ENCODE results near the gene TOMM6.

TOMM6 gene

GRCh38 chr6:41787219-41787917 lies at the start of gene TOMM6:
Gene TOMM6 (plus strand): TSS chr6:41787694. CDS start chr6:41787698, 4 bp downstream.
- peak; percentile 84 for DNase-seq

- DNase-seq: no peak
Measured at GRCh38 chr6:41739041-41739440, 48.5 kb upstream of the TOMM6 start.

DNA sequence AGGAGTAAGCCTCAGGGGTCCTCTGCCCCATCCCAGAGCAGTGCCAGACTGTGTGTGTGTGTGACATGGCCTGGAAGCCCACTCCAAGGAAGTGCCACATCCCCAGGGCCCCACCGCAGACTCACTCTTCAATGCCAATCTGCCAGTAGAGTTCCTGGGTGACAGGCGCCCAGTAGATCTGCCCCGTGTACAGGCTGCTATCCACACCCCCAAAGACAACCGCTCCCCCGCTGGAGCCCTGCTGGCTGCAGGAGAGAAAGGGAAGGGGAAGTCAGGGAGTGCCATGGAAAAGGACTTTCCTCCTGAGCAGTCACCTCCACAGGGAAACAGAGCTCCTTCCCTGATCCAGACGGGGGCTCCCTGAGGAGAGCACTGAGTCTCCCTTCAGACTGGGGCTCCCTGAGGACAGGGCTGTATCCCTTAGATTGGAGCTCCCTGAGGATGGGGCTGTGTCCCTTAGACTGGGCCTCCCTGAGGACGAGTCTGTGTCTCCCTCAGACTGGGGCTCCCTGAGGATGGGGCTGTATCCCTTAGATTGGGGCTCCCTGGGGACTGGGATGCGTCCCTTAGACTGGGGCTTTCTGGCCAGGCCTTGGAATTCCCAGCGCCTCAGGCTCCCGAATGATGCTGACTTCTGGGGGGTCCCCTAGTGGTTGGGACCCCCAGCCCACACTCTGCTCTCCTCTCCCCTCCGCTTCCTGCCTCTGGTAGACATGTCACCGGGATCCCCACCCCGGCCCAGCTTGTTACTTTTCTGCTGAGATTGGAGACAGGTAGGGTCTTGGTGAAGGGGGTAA lies 46.9 kb upstream of the TOMM6 start:
- DNase-seq: no peak

DNA sequence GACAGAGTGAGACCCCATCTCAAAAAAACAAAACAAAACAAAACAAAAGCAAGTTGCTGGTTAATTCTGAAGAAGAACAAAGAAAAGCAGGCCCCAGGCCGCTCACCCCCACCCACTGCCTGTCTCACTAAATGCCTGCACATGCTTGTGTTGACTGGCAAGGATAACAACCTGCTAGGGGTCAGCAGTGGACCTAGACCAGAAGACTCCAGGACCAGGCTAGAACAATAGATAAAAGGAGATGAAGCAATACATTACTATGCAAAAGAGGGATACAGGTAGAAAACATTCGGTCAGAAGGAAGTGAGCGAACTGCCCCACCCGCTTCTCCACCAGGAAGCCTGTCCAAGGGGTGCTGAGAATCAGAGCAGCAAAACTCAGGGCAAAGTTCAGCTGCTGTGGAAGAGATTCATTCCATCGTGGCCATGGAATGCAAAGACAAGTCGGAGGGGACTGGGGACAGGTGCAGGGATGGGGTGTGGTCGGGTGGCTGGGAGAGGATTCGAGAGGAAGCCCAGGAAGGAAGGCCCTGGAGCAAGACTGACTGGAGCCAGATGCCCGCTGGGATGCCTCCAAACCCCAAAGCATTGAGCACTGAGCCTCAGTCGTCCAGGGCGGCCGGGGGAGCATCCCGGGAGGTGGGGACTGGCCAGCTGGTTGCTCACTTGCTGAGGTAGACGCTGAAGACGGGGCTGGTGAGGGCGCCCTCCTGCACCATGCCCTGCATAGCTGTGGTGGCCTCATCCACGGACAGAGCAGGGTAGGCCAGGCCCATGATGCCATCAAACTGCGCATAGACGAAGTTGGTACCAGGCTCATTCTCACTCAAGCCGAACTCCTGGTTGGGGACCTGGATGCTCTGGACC lies 45.6 kb upstream of the TOMM6 start:
- no peak for DNase-seq

DNA sequence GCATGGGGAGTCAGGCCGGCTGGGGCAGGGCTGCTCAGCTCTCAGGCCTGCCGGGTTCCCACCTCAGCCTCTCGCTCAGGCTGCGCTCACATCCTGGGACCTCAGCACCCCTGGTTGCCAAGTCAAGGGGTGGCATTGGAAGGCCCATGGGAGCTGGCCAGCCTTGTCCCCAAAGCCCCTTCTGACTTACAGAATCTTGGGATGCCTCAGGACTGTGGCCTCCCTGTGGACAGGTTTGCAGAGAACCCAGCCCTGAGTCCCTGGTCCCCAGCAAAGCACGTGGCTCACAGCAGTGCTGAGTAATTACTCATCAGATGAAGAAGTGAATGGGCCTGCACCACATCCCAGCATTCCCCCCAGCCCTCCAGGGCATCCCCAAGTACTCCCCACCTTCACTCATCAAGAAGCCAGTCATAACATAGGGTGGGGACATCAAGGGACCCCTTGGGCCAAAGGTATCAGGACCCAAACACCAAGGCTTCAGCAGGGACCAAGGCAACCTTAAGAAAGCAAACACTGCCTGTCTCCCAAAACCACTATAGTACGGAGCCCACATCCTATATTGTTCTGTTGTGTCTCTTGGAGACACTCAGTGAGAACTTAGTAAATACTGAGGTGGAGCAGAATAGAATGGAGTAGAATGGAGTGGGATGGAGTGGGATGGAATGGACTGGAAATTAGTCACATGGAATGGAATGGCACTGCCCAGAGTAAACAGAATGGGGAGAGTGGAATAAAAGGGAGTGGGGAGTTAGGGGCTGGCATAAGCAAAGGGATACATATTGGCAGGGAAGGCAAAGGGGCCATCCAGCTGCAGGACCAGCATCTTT lies 43.9 kb upstream of the TOMM6 start:
- no peak for DNase-seq

GRCh38 chr6:41744236-41744787 lies 43.2 kb upstream of the TOMM6 start:
- DNase-seq: no peak

- no peak for DNase-seq
Measured at GRCh38 chr6:41746107-41746506, 41.4 kb upstream of the TOMM6 start.

GRCh38 chr6:41747256-41748101 lies 40.0 kb upstream of the TOMM6 start, which contains the start of gene PGC:
Gene PGC (minus strand): TSS chr6:41747397. CDS start chr6:41747334, 63 bp downstream.
- DNase-seq: no peak

DNA sequence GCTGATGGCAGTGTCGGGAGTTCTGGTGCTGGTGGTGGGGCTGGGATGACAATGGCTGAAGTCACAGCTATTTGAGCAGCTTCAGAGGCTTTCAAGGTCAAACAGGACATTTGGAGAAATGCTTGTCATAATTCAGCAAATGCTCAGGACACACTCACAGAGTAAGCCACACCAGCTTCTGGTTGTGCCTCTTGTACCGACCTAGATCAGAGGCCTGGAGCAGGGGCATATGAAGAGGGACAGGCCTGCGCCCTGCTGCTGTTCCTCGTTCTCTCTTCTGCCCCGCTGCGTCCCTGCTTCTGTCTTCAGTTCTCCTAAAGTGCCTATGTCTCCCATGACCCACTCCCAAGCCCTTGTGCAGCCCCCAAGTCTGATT lies 39.4 kb upstream of the TOMM6 start:
- DNase-seq: no peak

- no peak for DNase-seq
Measured at GRCh38 chr6:41748542-41748941, 39.0 kb upstream of the TOMM6 start.

- no peak for DNase-seq
Measured at GRCh38 chr6:41750374-41750773, 37.1 kb upstream of the TOMM6 start.

DNA sequence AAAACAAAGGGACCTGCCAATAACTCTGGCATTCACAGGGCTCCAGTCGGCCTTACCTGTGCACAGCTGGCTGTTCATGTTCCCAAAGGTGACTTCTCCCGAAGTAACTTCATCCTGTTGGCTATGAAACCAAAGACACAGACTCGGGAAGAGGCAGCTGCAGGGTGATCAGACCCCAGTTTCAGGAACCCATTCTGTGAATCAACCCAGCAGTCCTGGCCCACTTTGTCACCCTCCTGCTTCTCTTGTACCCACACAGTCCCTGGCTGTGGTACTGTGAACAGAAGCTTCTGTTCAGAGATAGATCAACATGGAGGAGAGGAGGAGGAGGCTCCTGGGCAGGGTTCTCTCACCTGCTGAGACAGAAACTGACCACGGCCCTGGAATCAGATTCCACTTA lies 31.6 kb upstream of the TOMM6 start:
- no peak for DNase-seq

- DNase-seq: no peak
Measured at GRCh38 chr6:41756354-41756753, 31.1 kb upstream of the TOMM6 start.

- DNase-seq: peak; percentile 4
Measured at GRCh38 chr6:41757271-41757670, 30.2 kb upstream of the TOMM6 start.

GRCh38 chr6:41757931-41758640 lies 29.4 kb upstream of the TOMM6 start:
- DNase-seq: no peak

- DNase-seq: no peak
Measured at GRCh38 chr6:41758641-41759035, 28.9 kb upstream of the TOMM6 start.

DNA sequence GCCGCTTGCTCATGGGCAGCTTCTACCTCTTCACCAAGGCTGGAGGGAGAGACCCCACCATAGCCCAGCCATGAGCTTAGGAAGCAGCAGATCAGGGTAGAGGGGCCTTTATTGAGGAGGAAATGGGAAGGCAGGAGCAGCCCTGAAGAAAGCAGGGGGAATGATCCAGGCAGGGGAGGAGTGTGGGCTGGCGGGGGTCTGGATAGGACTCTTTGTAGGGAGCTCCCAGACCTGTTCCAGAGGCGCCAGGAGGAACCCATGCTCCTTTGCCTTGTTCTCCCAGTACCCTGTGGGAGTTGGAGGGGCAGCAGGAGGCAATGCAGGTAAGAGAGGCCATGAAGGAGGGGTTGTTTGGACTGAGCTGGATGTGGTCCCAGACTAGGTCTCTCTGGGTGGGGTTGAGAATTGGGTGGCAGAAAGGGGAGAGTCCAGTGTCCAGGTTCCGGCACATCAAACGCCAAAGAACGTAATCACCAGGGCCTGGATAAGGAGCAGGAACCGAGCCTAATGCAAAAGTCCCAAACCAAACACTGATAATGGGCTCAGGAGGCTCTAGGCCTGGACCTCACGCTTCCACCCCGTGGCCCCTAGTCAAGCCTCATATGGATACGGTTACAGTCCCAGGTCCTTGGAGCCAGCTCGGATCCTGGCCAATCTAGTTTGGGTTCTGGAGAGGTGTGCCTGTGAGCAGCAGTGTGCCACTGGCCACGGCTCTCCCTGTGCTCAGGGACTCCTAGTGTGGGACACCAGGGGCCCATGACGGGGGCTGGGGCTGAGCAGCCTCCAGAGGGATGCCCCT lies 28.2 kb upstream of the TOMM6 start:
- no peak for DNase-seq

DNA sequence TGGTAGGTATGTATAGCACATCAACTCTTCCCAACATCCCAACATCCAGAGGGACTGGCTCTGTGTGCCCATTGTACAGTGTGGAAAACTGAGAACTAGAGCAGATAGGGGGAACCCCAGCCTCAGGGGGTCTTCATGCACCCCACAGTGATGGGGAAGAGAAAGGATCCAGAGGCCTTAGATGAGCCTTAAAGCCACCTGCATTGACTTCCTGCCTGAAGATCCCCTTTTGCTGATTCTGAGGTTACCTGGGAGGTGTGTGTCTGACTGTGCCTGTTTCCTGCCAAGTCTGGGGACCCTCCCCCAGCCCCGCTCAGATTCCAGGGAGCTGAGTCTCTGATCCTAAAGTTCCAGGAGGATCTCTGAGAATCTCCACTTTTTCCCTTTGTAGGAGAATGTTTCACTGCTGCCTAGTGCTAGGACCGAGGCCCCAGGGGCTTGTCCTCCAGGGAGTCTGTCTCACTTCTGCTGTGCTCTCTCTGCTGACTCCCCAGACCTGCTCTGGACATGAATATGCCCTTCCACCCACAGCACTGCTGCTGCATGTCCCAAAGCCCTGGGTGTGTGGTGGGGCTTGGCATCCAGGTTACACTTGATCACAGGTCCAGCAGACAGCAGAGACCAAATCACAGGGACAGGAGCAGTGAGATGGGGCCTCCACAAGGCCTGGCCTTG lies 27.5 kb upstream of the TOMM6 start:
- DNase-seq: no peak

GRCh38 chr6:41763470-41763869 lies 24.0 kb upstream of the TOMM6 start:
- no peak for DNase-seq

Measured in NCI-H1694 (cell line).